HEK293T (cell line): ENCODE measurements around the gene KANK2.
A peak's percentile ranks its signal among the peaks of the same experiment; 100 is the strongest.

Experiments used
- CTCF ChIA-PET: fragments of 350-600 bp; formaldehyde crosslinking; extraction: SDS; loops from one replicate; lab custom pipeline; 2021; ENCODE audit warnings: antibody characterized with exemption, inconsistent platforms; lab: Yijun Ruan, JAX
- POLR2A ChIA-PET: fragments of 350-600 bp; formaldehyde crosslinking; extraction: SDS; loops from one replicate; lab custom pipeline; 2020; ENCODE audit warnings: antibody characterized with exemption, inconsistent platforms; lab: Yijun Ruan, JAX
- DNase-seq: peaks from one replicate; pipeline ENCODE4 v3.0.0; 2012; ENCODE audit warnings: mixed read lengths; ENCODE audit errors: extremely low spot score
- ARNT ChIP-seq: fragments of 450-650 bp; IDR thresholded peaks from 2 replicates; pipeline ENCODE4 v1.6.1; 2017; ENCODE audit warnings: mild to moderate bottlenecking
- BHLHE40 ChIP-seq: fragments of 450-650 bp; IDR thresholded peaks from 2 replicates; pipeline ENCODE4 v1.6.1; 2016; ENCODE audit warnings: mild to moderate bottlenecking, moderate library complexity, borderline replicate concordance
- CTBP1 ChIP-seq: fragments of 450-650 bp; IDR thresholded peaks from 2 replicates; pipeline ENCODE4 v1.6.1; 2016; ENCODE audit warnings: borderline replicate concordance
- ELF4 ChIP-seq: fragments of 450-650 bp; IDR thresholded peaks from 2 replicates; pipeline ENCODE4 v1.6.1; 2017; ENCODE audit warnings: antibody characterized with exemption
- FOXK2 ChIP-seq: fragments of 450-650 bp; IDR thresholded peaks from 2 replicates; pipeline ENCODE4 v1.6.1; 2016; ENCODE audit warnings: mild to moderate bottlenecking
- FOXM1 ChIP-seq: fragments of 450-650 bp; IDR thresholded peaks from 2 replicates; pipeline ENCODE4 v1.6.1; 2017; ENCODE audit warnings: mild to moderate bottlenecking, borderline replicate concordance
- HDGF ChIP-seq: fragments of 450-650 bp; IDR thresholded peaks from 2 replicates; pipeline ENCODE4 v1.6.1; 2017; ENCODE audit warnings: antibody characterized with exemption, borderline replicate concordance
- L3MBTL2 ChIP-seq: fragments of 450-650 bp; conservative IDR thresholded peaks from 2 replicates; pipeline ENCODE4 v1.6.1; 2016; ENCODE audit warnings: mild to moderate bottlenecking
- LEF1 ChIP-seq: fragments of 450-650 bp; IDR thresholded peaks from 2 replicates; pipeline ENCODE4 v1.6.1; 2017; ENCODE audit warnings: mild to moderate bottlenecking, borderline replicate concordance
- NFRKB ChIP-seq: fragments of 450-650 bp; IDR thresholded peaks from 2 replicates; pipeline ENCODE4 v1.6.1; 2016; ENCODE audit warnings: mild to moderate bottlenecking, moderate library complexity
- PKNOX1 ChIP-seq: fragments of 450-650 bp; IDR thresholded peaks from 2 replicates; pipeline ENCODE4 v1.6.1; 2016
- SP1 ChIP-seq: fragments of 450-650 bp; IDR thresholded peaks from 2 replicates; pipeline ENCODE4 v1.6.1; 2017
- SUZ12 ChIP-seq: fragments of 450-650 bp; IDR thresholded peaks from 2 replicates; pipeline ENCODE4 v1.6.1; 2016; ENCODE audit warnings: mild to moderate bottlenecking
- TARDBP ChIP-seq: fragments of 450-650 bp; IDR thresholded peaks from 2 replicates; pipeline ENCODE4 v1.6.1; 2016
- ZNF384 ChIP-seq: fragments of 450-650 bp; IDR thresholded peaks from 2 replicates; pipeline ENCODE4 v1.6.1; 2016

The KANK2 gene

GRCh38 chr19:11197291-11198174 lies at the start of gene KANK2:
Gene KANK2 (minus strand): TSS chr19:11197545. CDS start chr19:11194511, 3,034 bp downstream.
- TF ChIP-seq FOXM1 = no peak
- no peak for TF ChIP-seq BHLHE40
- TF ChIP-seq TARDBP = no peak
- no peak for TF ChIP-seq L3MBTL2
- no peak for TF ChIP-seq HDGF
- TF ChIP-seq NFRKB = no peak
- no peak for TF ChIP-seq PKNOX1
- TF ChIP-seq FOXK2 = no peak
- no peak for TF ChIP-seq ARNT
- TF ChIP-seq ELF4 = no peak
- TF ChIP-seq CTBP1 = no peak
- no peak for TF ChIP-seq ZNF384
- CTCF ChIA-PET = interaction anchor here (0.9 kb wide), 1 partner anchor 15 kb away, joined by 3 read pairs; no protein-coding TSS in a partner anchor
- peak; percentile 97 for DNase-seq
- POLR2A ChIA-PET = interaction anchor here (0.6 to 1.2 kb wide), 3 partner anchors 9 to 59 kb away, joined by 3 to 4 read pairs (median 3); no protein-coding TSS in a partner anchor

GRCh38 chr19:11246941-11247340 lies 49.6 kb upstream of the KANK2 start:
- POLR2A ChIA-PET = no interaction called here
- TF ChIP-seq SUZ12 (no peak), L3MBTL2 (no peak), NFRKB (no peak), PKNOX1 (no peak), BHLHE40 (no peak)
- CTCF ChIA-PET = no interaction called here
- DNase-seq = no peak

GRCh38 chr19:11244846-11245589 lies 47.7 kb upstream of the KANK2 start:
- POLR2A ChIA-PET = no interaction called here
- TF ChIP-seq SP1 (no peak), ARNT (no peak)
- no peak for DNase-seq
- CTCF ChIA-PET = no interaction called here

GRCh38 chr19:11243798-11244169 lies 46.4 kb upstream of the KANK2 start:
- ChIA-PET POLR2A (no interaction called here), CTCF (interaction anchor here (1.1 kb wide), 1 partner anchor 22 kb away, joined by 3 read pairs; no protein-coding TSS in a partner anchor)
- DNase-seq = no peak
- TF ChIP-seq FOXK2 = no peak
- no peak for TF ChIP-seq BHLHE40
- TF ChIP-seq L3MBTL2 = no peak
- no peak for TF ChIP-seq CTBP1
- TF ChIP-seq PKNOX1 = no peak
- no peak for TF ChIP-seq NFRKB
- TF ChIP-seq TARDBP = no peak
- TF ChIP-seq FOXM1 = no peak
- TF ChIP-seq LEF1 = no peak
- TF ChIP-seq HDGF = no peak
- no peak for TF ChIP-seq SP1
- TF ChIP-seq ZNF384 = no peak
- TF ChIP-seq SUZ12 = no peak

GRCh38 chr19:11242864-11243797 lies 45.8 kb upstream of the KANK2 start:
- TF ChIP-seq SUZ12 = no peak
- peak; percentile 50; the same call in 1 of the 2 replicates for TF ChIP-seq PKNOX1
- ChIA-PET POLR2A (no interaction called here), CTCF (interaction anchor here (1.1 kb wide), 1 partner anchor 23 kb away, joined by 3 read pairs; no protein-coding TSS in a partner anchor)
- peak; percentile 99 for DNase-seq
